H1 (cell line): ENCODE measurements around the gene STARD3. TPM values are rescaled to one million over a fixed set of nuclear protein-coding genes. Genes with fewer than 3 reads are reported as not detected.
A peak's percentile ranks its signal among the peaks of the same experiment; 100 is the strongest.

ENCODE experiments used
- CTCF ChIA-PET: fragments of 300-600 bp; sonication (Branson Sonifier 250); formaldehyde crosslinking; loops from one replicate; lab custom pipeline; 2021; ENCODE audit not compliant: partially characterized antibody; lab: Charles Lee
- POLR2A ChIA-PET: fragments of 300-600 bp; sonication (Branson Sonifier 250); formaldehyde crosslinking; loops from one replicate; lab custom pipeline; 2021; ENCODE audit warnings: inconsistent platforms; ENCODE audit not compliant: partially characterized antibody; lab: Charles Lee
- DNase-seq, 2 experiments: peaks; one replicate each; pipeline versions ENCODE4 v3.0.0 to v3.0.0-alpha.2; 2010 to 2022; ENCODE audit warnings: low spot score in 2 of 2, low read depth in 1 of 2, mixed read lengths in 1 of 2
- FAIRE-seq: peaks from 2 replicates; lab custom pipeline; 2011; peaks lifted over from hg19 to GRCh38; lab: Jason Lieb, UNC
- H2AFZ ChIP-seq: 2 replicates; pipeline ENCODE4 v1.8.1; 2012; ENCODE audit warnings: low read length, inconsistent platforms
- H2AK5ac ChIP-seq: 2 replicates; pipeline ENCODE4 v1.6.1; 2013; ENCODE audit warnings: low read depth, low read length
- H2BK120ac ChIP-seq: replicated peaks from 2 replicates; pipeline ENCODE3; 2013; ENCODE audit warnings: low read depth, low read length, inconsistent platforms
- H2BK12ac ChIP-seq: 2 replicates; pipeline ENCODE4 v1.6.1; 2013; ENCODE audit warnings: low read depth, low read length
- H2BK15ac ChIP-seq: 2 replicates; pipeline ENCODE4 v1.6.1; 2013; ENCODE audit warnings: low read length
- H2BK20ac ChIP-seq: 2 replicates; pipeline ENCODE4 v1.6.1; 2013; ENCODE audit warnings: low read length
- H2BK5ac ChIP-seq: 2 replicates; pipeline ENCODE4 v1.6.1; 2013; ENCODE audit warnings: low read depth, low read length
- H3K14ac ChIP-seq: 2 replicates; pipeline ENCODE4 v1.6.1; 2013; ENCODE audit warnings: inconsistent platforms; ENCODE audit not compliant: insufficient read length
- H3K18ac ChIP-seq: 2 replicates; pipeline ENCODE4 v1.6.1; 2013; ENCODE audit warnings: low read length; ENCODE audit errors: extremely low read depth
- H3K23ac ChIP-seq: 2 replicates; pipeline ENCODE4 v1.6.1; 2013; ENCODE audit warnings: inconsistent platforms; ENCODE audit not compliant: insufficient read length
- H3K23me2 ChIP-seq: 2 replicates; pipeline ENCODE4 v1.6.1; 2013; ENCODE audit warnings: low read depth, low read length
- H3K27ac ChIP-seq: 2 replicates; pipeline ENCODE4 v1.6.1; 2011; ENCODE audit warnings: low read depth, low read length, inconsistent platforms
- H3K27me3 ChIP-seq, 4 experiments: replicated peaks in 1 of 4; 1 replicate in 1 of 4; 2 replicates in 3 of 4; pipeline versions ENCODE4 v1.6.1 to v1.8.1; 2011 to 2013; ENCODE audit warnings: low read length in 3 of 4, mild to moderate bottlenecking in 3 of 4, inconsistent platforms in 2 of 4, mixed read lengths in 2 of 4, moderate library complexity in 1 of 4; ENCODE audit not compliant: control insufficient read depth in 3 of 4, insufficient read depth in 3 of 4; ENCODE audit errors: extremely low read depth in 1 of 4
- H3K36me3 ChIP-seq, 4 experiments: 2 replicates each; pipeline versions ENCODE4 v1.6.1 to v1.8.1; 2011 to 2013; ENCODE audit warnings: mild to moderate bottlenecking in 4 of 4, low read length in 3 of 4, moderate library complexity in 2 of 4, control low read depth in 1 of 4, inconsistent platforms in 1 of 4; ENCODE audit not compliant: insufficient read depth in 4 of 4, control insufficient read depth in 2 of 4
- H3K4ac ChIP-seq: replicated peaks from 2 replicates; pipeline ENCODE3; 2013; ENCODE audit warnings: low read length, low read depth, mixed read lengths, inconsistent platforms; ENCODE audit not compliant: insufficient read length
- H3K4me1 ChIP-seq, 4 experiments: replicated peaks in 1 of 4; 1 replicate in 1 of 4; 2 replicates in 3 of 4; pipeline versions ENCODE4 v1.6.1 to v1.8.1; 2011 to 2013; ENCODE audit warnings: low read length in 3 of 4, inconsistent platforms in 2 of 4, mixed read lengths in 1 of 4; ENCODE audit not compliant: insufficient read depth in 4 of 4, control insufficient read depth in 3 of 4
- H3K4me2 ChIP-seq, 2 experiments: 2 replicates each; pipeline versions ENCODE4 v1.6.1 to v1.8.1; 2011 to 2013; ENCODE audit warnings: low read depth in 2 of 2, low read length in 2 of 2, control low read depth in 1 of 2, inconsistent platforms in 1 of 2, mild to moderate bottlenecking in 1 of 2; ENCODE audit not compliant: insufficient read depth in 1 of 2
- H3K4me3 ChIP-seq, 4 experiments: fragments of 200-600, 300-600 bp in 1 of 4; sonication (generic), shearing (Covaris generic), sonication (Bioruptor Twin) in 1 of 4; 2 replicates each; pipeline versions ENCODE4 v1.5.1 to v1.8.1; 2011 to 2016; ENCODE audit warnings: low read length in 4 of 4, low read depth in 3 of 4, control low read depth in 2 of 4, inconsistent platforms in 2 of 4, mild to moderate bottlenecking in 2 of 4, mixed read lengths in 1 of 4, moderate library complexity in 1 of 4; ENCODE audit not compliant: insufficient read depth in 2 of 4; ENCODE audit errors: extremely low read depth in 1 of 4
- H3K56ac ChIP-seq: replicated peaks from 2 replicates; pipeline ENCODE3; 2013; ENCODE audit warnings: low read depth, mild to moderate bottlenecking, mixed read lengths, low read length, inconsistent platforms; ENCODE audit not compliant: insufficient read length
- H3K79me1 ChIP-seq: 2 replicates; pipeline ENCODE4 v1.6.1; 2013; ENCODE audit warnings: low read depth, low read length, control low read depth
- H3K79me2 ChIP-seq, 2 experiments: 2 replicates each; pipeline versions ENCODE4 v1.6.1 to v1.8.1; 2012 to 2013; ENCODE audit warnings: low read length in 2 of 2, mild to moderate bottlenecking in 2 of 2, inconsistent platforms in 1 of 2; ENCODE audit not compliant: insufficient read depth in 2 of 2, control insufficient read depth in 1 of 2
- H3K9ac ChIP-seq, 4 experiments: replicated peaks in 1 of 4; 1 replicate in 1 of 4; 2 replicates in 3 of 4; pipeline versions ENCODE4 v1.6.1 to v1.8.1; 2011 to 2013; ENCODE audit warnings: low read depth in 3 of 4, low read length in 3 of 4, control low read depth in 2 of 4, mild to moderate bottlenecking in 2 of 4, moderate library complexity in 2 of 4, inconsistent platforms in 1 of 4; ENCODE audit errors: extremely low read depth in 1 of 4
- H3K9me3 ChIP-seq, 2 experiments: 2 replicates each; pipeline versions ENCODE4 v1.6.1 to v1.8.1; 2012 to 2013; ENCODE audit warnings: mild to moderate bottlenecking in 2 of 2, moderate library complexity in 2 of 2, control low read depth in 1 of 2, inconsistent platforms in 1 of 2, low read depth in 1 of 2, low read length in 1 of 2, mixed read lengths in 1 of 2; ENCODE audit not compliant: insufficient read depth in 2 of 2
- H4K20me1 ChIP-seq, 2 experiments: replicated peaks in 1 of 2; 2 replicates each; pipeline versions ENCODE3 to v1.8.1; 2011 to 2013; ENCODE audit warnings: inconsistent platforms in 2 of 2, low read length in 2 of 2, mild to moderate bottlenecking in 1 of 2; ENCODE audit not compliant: insufficient read depth in 2 of 2, control insufficient read depth in 1 of 2
- H4K5ac ChIP-seq: 2 replicates; pipeline ENCODE4 v1.6.1; 2013; ENCODE audit warnings: low read length, low read depth, mixed read lengths, inconsistent platforms; ENCODE audit not compliant: insufficient read length
- H4K8ac ChIP-seq: 2 replicates; pipeline ENCODE4 v1.8.0; 2013; ENCODE audit warnings: mild to moderate bottlenecking, moderate library complexity, low read length, inconsistent platforms; ENCODE audit not compliant: insufficient read depth; ENCODE audit errors: extremely low read depth
- H4K91ac ChIP-seq: replicated peaks from 2 replicates; pipeline ENCODE3; 2013; ENCODE audit warnings: low read length, mixed read lengths, inconsistent platforms; ENCODE audit not compliant: insufficient read length
- BRCA1 ChIP-seq: IDR thresholded peaks from 2 replicates; pipeline ENCODE4 v1.6.1; 2012; ENCODE audit warnings: low read depth, low read length, improper control_type of control experiment
- CEBPB ChIP-seq: IDR thresholded peaks from 2 replicates; pipeline ENCODE4 v1.6.1; 2012; ENCODE audit warnings: low read depth, low read length
- CTBP2 ChIP-seq: IDR thresholded peaks from 2 replicates; pipeline ENCODE4 v1.7.0; 2011; ENCODE audit warnings: borderline replicate concordance, mild to moderate bottlenecking, moderate library complexity, mixed read lengths, low read length; ENCODE audit not compliant: insufficient read depth, insufficient read length
- FOSL1 ChIP-seq: IDR thresholded peaks from 2 replicates; pipeline ENCODE4 v1.6.1; 2011; ENCODE audit warnings: mild to moderate bottlenecking, low read depth, low read length, moderate library complexity; ENCODE audit not compliant: insufficient read depth
- HDAC6 ChIP-seq: IDR thresholded peaks from one replicate; pipeline ENCODE4 v1.7.1; 2012; ENCODE audit warnings: low read depth, mild to moderate bottlenecking, inconsistent platforms, low read length, moderate library complexity
- JUN ChIP-seq: IDR thresholded peaks from 2 replicates; pipeline ENCODE4 v1.6.1; 2011; ENCODE audit warnings: low read depth, mild to moderate bottlenecking, improper control_type of control experiment, low read length
- MAFK ChIP-seq: IDR thresholded peaks from 2 replicates; pipeline ENCODE4 v1.6.1; 2012; ENCODE audit warnings: low read depth, mild to moderate bottlenecking, improper control_type of control experiment, low read length
- NRF1 ChIP-seq: IDR thresholded peaks from 2 replicates; pipeline ENCODE4 v1.6.1; 2011; ENCODE audit warnings: mild to moderate bottlenecking, low read depth, low read length, improper control_type of control experiment
- RAD21 ChIP-seq, 2 experiments: IDR thresholded peaks in 1 of 2; conservative IDR thresholded peaks in 1 of 2; 2 replicates each; pipeline ENCODE4 v1.6.1; 2011; ENCODE audit warnings: low read depth in 2 of 2, low read length in 2 of 2, improper control_type of control experiment in 1 of 2, inconsistent platforms in 1 of 2, mild to moderate bottlenecking in 1 of 2, moderate library complexity in 1 of 2
- WGBS, 2 experiments: shearing (Covaris generic) in 1 of 2; methylation state at CpG; one replicate each; pipeline versions ENCODE4 v1.1.6 to v1.1.7; 2013 to 2015; ENCODE audit warnings: low lambda C conversion rate in 2 of 2, mixed read lengths in 2 of 2, inconsistent platforms in 1 of 2, low coverage in 1 of 2, missing lambda C conversion rate in 1 of 2; ENCODE audit not compliant: insufficient replicate concordance in 2 of 2, insufficient coverage in 1 of 2, insufficient read length in 1 of 2; ENCODE audit errors: extremely low coverage in 1 of 2, missing lambda C conversion rate in 1 of 2; 5-methylcytosine and 5-hydroxymethylcytosine counted together
- polyA plus RNA-seq, 7 experiments: library from polyadenylated mRNA; depleted of rRNA in 3 of 7; stranded (reverse) in 5 of 7; unstranded in 2 of 7; fragments of >200 nt in 5 of 7; fragments of 200-250 nt in 2 of 7; gene quantifications; 1 replicate in 5 of 7; 2 replicates in 1 of 7; 4 replicates in 1 of 7; pipeline versions ENCODE4 v1.2.1 to v1.2.3, GENCODE V29; 2011 to 2013; ENCODE audit warnings: missing spikeins in 2 of 7, mixed read lengths in 2 of 7
- total RNA-seq: library from RNA; stranded (reverse); fragmentation: NEBNext Ultra II Directional; extraction: Animal tissue kit (Norgen Biotek cat#: 25700); gene quantifications from 2 replicates; pipeline ENCODE4 v1.2.1, GENCODE V29; 2021
- TF ChIP-seq, protein P1 (sequence below): IDR thresholded peaks from 2 replicates; pipeline ENCODE4 v1.6.1; 2012; ENCODE audit warnings: low read length, inconsistent platforms

STARD3 gene
- total and polyA plus RNA-seq, 2 of the 8 experiments (the other 6 are each of a cell fraction or from before 2014, with no cell fraction given) = 47.6 to 80.3 TPM

DNA sequence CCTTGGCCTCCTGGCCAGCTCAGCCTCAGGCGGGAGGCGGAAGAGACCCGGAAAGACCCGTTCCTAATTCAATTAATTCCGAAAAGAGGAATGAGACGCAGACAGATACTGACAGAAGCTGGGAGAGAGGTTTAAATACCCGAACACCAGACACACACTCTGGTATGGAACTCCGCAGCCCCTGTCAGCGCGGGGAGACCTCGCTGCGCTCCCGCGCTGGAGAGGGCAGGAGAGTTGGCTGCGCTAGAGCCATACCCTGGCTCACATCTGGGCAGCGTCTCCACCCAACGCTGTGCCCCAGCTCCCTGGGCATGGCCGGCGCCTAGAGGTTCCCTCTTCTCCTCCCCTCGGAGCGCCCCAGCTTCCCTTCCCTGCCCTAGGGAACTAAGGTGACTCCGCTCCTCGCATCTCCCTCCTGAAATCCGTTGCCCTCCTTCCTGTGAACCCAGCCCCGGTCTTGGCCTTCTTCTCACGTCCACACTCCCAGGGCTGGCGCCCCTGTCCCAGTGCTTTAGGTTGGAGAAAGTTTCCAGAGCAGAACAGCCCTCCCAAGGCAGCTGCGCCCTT is 37.2 kb upstream of the STARD3 start:
- Histone ChIP-seq H3K27ac (no peak overlapping the region), H3K23ac (no peak overlapping the region), H4K91ac (no peak overlapping the region), H3K27me3 (peaks cover 82 to 100% (median 98%) of the 10 kb centered on the region in 4 experiments), H3K9ac (no peak overlapping the region), H3K79me2 (no peaks in the 10 kb centered on the region), H2AFZ (no peak overlapping the region), H3K4me3 (peak overlapping the region in 1 of 4 experiments; percentile 30; a peak in 2 of 8 replicates), H3K18ac (peak overlapping the region; percentile 32; the same call in 1 of the 2 replicates), H2BK15ac (peak overlapping the region; percentile 81; the same call in 1 of the 2 replicates), H3K23me2 (peaks cover 2% of the 10 kb centered on the region; the same call in 1 of the 2 replicates), H4K20me1 (peaks cover 6 to 21% of the 10 kb centered on the region in 2 experiments), H4K8ac (no peak overlapping the region), H2BK120ac (no peak overlapping the region), H3K36me3 (peaks cover 0 to 2% (median 0%) of the 10 kb centered on the region in 4 experiments; a peak in 1 of 8 replicates), H4K5ac (no peak overlapping the region), H3K4ac (no peak overlapping the region), H3K56ac (no peak overlapping the region), H2BK20ac (no peak overlapping the region; the same call in 1 of the 2 replicates), H3K4me1 (peaks cover 5 to 48% (median 32%) of the 10 kb centered on the region in 4 experiments), H2BK12ac (peak overlapping the region; percentile 96; the same call in 1 of the 2 replicates), H3K14ac (no peak overlapping the region), H3K79me1 (no peaks in the 10 kb centered on the region), H2AK5ac (peak overlapping the region; percentile 66; the same call in 1 of the 2 replicates), H3K9me3 (no peaks in the 10 kb centered on the region), H2BK5ac (no peak overlapping the region), H3K4me2 (peak overlapping the region; percentile 1 to 68; a peak in 2 of 4 replicates)
- DNase-seq (peak in 1 of 2 experiments; percentile 73), FAIRE-seq (no peak)
- ChIA-PET POLR2A (interaction anchor here (0.6 to 1.7 kb wide), 6 partner anchors 25 to 130 kb away, joined by 3 to 5 read pairs (median 4); no protein-coding TSS in a partner anchor), CTCF (interaction anchor here (0.6 to 10.7 kb wide), 11 partner anchors 12 to 397 kb away, joined by 3 to 140 read pairs (median 5); partner anchors contain the start of gene PPP1R1B)
- WGBS, 2 experiments = 5% methylated on average over 27 of the region's 28 CpGs; no CpG with 5 or more reads in 1 of the 2 experiments
- TF ChIP-seq RAD21 (IDR thresholded peaks at IDR 0.05 in 1 of 2, conservative IDR thresholded peaks at IDR 0.05 in 1 of 2; ENCODE audit: low read depth in 2 of 2, low read length in 2 of 2) = no peak
- TF ChIP-seq, protein P1, sequence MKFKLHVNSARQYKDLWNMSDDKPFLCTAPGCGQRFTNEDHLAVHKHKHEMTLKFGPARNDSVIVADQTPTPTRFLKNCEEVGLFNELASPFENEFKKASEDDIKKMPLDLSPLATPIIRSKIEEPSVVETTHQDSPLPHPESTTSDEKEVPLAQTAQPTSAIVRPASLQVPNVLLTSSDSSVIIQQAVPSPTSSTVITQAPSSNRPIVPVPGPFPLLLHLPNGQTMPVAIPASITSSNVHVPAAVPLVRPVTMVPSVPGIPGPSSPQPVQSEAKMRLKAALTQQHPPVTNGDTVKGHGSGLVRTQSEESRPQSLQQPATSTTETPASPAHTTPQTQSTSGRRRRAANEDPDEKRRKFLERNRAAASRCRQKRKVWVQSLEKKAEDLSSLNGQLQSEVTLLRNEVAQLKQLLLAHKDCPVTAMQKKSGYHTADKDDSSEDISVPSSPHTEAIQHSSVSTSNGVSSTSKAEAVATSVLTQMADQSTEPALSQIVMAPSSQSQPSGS = no peak
- no peak for TF ChIP-seq JUN
- no peak for TF ChIP-seq MAFK
- no peak for TF ChIP-seq NRF1
- no peak for TF ChIP-seq FOSL1
- no peak for TF ChIP-seq BRCA1
- no peak for TF ChIP-seq HDAC6
- no peak for TF ChIP-seq CTBP2
- TF ChIP-seq CEBPB = no peak
